CD4-positive, alpha-beta T cell treated with Interleukin-10 for 1 hour (primary cell): ENCODE measurements around the gene BGN.

Source experiments
- DNase-seq: peaks from one replicate; pipeline ENCODE4 v3.0.0-alpha.2; 2020

BGN gene

DNA sequence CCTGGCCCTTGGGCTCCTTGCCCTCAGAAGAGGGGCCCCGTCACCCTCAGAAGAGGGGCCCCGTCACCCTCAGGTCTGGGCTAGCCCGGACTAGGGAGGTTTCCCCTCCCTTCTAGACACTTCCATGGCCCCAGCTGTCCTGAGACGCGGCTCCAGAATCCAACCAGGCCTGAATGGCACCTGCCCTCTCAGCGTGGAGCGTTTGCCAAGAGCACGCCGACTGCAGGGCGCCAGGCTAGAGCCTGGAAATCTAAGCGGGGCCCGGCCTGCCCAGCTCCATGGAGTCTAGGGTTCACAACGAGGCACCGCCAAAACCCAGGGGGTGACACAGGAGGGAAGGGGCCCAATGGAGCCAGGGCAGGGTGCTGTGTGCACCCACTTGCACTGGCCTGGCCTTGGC lies 14.8 kb downstream of the BGN start:
- no peak for DNase-seq

GRCh38 chrX:153510383-153510782 lies 15.6 kb downstream of the BGN start:
- no peak for DNase-seq

DNA sequence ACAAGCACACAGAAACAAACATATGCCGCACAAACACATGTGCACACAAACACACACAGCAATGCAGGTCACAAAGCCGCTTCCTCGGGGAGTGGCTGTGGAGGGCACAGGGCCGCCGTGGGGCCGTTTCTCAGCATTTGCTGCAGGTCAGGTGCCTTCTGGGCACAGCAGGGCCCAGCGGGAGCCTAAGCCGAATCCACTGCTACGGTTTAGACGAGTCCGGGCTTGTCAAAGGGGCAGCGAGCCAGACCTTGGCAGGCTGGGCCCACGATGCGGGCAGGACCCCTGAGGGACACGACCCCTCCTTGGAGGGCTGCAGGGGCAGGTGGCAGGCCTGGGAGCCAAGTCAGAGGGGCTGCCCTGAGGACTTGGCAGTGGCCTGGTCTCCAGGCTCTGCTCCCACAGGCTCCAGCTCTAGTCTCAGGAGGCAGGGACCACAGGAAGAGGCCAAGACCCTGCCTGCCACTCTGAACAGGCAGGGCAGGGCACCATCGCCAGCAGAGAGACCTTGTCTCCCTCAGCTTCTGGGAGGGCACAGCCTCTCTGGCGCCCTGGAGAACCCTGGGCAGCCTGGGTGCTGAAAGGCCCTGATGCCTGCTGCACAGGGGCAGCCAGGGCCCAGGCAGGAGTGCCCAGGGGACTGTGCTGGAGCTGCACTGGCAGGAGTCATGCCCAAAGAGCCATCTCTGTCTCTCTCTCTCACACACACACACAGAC lies 17.2 kb downstream of the BGN start:
- no peak for DNase-seq

DNA sequence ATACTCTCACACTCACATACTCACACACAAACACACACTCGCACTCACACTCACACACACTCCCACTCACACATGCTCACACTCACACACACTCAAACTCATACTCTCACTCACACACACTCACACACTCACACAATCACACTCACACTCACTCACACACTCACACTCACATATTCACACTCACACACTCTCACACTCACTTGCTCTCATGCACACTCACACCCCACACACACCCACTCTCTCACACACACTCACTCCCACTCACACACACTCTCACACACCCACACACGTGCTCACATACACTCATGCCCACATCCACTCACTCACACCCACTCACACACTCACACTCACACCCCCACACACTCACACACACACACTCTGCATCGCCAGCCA lies 17.7 kb downstream of the BGN start:
- DNase-seq, result no peak

DNA sequence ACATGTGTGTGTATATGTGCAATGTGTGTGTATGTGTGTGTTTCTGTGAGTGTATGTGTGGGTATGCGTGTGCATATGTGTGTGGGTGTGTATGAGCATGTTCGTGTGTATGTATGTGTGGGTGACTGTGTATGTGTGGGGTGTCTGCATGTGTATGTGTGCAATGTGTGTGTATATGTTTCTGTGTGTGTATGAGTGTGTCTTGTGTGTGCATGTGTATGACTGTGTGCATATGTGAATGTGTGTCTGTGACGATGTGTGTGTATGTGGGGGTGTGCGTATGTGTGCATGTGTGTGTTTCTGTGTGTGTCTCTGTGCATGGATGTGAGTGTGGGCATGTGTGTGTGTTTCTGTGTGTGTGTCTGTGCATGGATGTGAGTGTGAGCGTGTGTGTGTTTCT lies 18.5 kb downstream of the BGN start:
- DNase-seq, result no peak

DNA sequence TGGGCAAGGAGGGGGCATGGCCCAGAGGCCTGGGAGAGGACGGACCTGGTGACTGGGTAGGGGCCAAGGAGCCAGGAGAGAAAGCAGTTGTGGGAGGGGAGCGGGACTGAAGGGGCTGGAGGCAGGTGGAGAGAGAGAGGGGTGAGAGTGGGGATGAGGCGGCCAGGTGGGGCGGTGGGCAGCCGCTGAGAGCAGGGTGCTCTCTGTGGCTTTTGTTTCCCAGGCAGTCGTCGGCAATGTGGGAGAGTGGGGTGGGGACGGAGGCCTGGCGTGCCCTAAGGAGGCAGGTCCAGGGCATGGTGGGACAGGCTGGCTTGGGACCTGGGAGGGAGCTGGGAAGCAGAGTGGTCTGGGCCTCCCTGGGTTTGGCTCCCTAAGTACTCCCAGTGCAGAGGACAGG lies 19.5 kb downstream of the BGN start:
- no peak for DNase-seq

GRCh38 chrX:153515435-153515834 lies 20.7 kb downstream of the BGN start:
- DNase-seq, result no peak

DNA sequence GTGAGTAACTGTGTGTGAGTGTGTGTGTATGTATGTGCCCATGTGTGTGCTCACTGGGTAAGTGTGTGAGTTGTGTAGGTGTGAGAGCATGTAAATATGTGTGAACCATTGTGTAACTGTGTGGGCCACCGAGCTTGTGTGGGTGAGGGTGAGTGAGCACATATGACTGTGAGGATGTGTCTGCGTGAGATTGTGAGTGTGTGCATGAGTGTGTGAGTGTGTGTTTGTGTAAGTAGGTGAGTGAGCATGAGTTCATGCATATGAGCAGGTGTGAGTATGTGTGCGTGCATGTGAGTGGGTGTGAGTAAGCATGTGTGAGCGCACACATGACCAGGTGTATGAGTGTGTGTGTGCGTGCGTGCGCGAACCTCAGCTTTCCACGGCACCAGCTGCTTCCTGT lies 21.3 kb downstream of the BGN start:
- no peak for DNase-seq

GRCh38 chrX:153517423-153517822 lies 22.6 kb downstream of the BGN start, which contains the start of gene ATP2B3:
Gene ATP2B3 (plus strand): TSS chrX:153517642. CDS start chrX:153536248, 18,606 bp downstream.
- no peak for DNase-seq

GRCh38 chrX:153517946-153518834 lies 23.4 kb downstream of the BGN start:
- DNase-seq, result no peak

DNA sequence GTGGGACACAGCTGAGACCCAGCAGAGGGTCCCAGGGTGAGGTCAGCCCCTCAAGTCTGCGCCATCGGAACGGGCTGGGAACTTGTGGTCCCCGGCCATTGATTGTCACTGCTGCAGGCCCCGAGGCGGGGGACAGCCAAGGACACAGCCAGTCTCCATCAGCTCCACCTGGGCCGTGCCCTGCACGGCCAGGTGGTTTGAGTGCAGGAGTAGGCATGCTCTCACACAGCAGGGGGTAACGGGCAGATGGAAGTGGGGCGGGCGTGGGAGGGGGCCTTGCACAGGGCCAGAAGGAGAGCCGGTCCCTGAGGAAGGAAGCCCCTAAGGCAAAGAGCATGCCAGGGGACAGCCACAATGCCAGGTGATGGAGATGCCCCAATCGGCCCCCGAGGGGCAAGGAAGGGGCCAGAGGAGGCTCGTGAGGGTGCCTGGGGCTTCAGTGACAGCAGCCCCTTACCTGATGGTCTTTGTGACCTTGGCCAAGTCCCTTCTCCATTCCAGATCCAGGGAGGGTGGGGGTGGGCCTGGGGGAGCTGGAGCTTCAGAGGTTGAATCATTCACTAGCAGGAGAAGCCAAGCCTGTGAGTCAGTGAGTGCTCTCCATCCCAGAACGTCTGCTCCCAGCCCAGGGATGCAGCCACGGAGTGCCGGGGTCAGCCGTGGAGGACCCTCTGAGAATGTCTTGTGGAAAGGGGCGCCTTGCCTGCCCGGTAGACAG lies 24.9 kb downstream of the BGN start:
- no peak for DNase-seq

DNA sequence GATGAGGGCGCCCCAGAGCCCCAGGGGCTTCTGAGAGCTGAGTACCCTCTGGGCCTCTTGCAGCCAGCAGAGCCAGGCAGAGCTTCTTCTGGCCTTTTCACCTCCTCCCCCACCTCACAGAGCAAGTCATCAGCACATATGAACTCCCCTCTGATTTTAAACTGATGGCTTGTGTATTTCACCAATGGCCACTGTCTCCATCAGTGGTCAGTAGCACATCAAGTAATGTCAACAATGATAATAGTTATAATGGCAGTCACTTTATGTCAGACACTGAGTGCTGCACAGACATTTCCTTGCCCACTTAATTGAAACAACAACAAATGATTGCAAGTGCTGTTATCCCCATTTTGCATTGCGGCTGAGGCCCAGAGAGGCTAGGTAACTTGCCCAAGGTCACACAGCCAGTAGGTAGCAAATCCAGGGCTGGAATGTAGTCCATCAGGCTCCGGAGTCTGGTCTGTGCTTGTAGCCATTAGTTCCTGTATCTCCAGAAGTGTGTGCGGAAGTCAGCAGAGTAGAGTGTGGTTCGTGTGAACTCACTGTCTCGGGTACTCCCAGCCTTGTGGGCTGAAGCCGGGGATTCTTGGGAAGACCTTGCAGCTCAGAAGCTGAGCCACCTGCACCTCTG lies 25.6 kb downstream of the BGN start:
- DNase-seq, result no peak

- no peak for DNase-seq
Observed at GRCh38 chrX:153521034-153521433, 26.3 kb downstream of the BGN start.

- no peak for DNase-seq
Observed at GRCh38 chrX:153522259-153522658, 27.5 kb downstream of the BGN start.

- DNase-seq, result no peak
Observed at GRCh38 chrX:153523269-153523668, 28.5 kb downstream of the BGN start.

DNA sequence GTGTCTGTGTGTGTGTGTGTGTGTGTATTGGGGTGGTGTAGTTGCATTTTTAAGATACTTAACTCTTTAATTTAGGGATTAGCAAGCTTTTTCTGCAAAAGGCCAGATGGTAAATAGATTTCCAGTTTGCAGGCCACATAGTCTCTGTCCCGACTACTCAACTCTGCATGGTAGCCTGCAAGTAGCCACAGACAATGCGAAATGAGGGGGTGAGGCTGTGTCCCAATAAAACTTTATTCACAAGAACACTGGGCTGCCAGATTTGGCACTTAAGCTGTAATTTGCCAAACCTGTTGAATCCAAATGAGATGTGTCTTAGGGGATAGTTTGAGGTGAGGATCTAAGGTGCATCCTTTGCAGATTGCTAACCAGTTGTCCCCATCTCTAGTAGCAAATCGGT lies 29.5 kb downstream of the BGN start:
- no peak for DNase-seq

GRCh38 chrX:153525451-153525850 lies 30.7 kb downstream of the BGN start:
- no peak for DNase-seq

GRCh38 chrX:153526042-153526441 lies 31.3 kb downstream of the BGN start:
- no peak for DNase-seq

GRCh38 chrX:153526801-153527200 lies 32.0 kb downstream of the BGN start:
- no peak for DNase-seq

DNA sequence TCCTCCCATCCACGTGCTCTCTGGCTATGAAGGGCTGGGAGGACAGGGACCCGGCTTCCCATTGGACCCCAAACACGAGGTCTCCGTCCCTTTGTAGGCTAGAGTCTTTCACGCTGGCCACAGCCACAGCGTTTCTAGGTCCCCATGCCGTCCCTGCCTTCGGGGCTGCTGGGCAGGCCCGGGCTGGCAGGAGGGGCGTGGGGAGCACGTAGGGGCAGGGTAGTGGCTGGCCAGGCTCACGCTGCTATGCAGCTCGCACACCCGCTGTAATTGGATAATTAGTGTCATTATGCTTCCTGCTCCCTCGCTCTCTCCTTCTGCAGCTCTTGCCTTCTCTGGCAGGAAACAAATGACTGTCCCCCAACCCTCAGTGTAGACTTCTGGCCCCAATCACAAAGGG lies 32.4 kb downstream of the BGN start:
- no peak for DNase-seq

GRCh38 chrX:153530411-153531129 lies 35.8 kb downstream of the BGN start:
- DNase-seq, result no peak

- DNase-seq, result no peak
Observed at GRCh38 chrX:153533091-153533490, 38.3 kb downstream of the BGN start.
